ENCODE data around the gene ATP10A.
"Not testable (repeated sequence)": the region's sequence is repeated elsewhere in the genome, so short reads cannot be mapped to it uniquely, and the experiment has no call there.

The ATP10A gene

DNA sequence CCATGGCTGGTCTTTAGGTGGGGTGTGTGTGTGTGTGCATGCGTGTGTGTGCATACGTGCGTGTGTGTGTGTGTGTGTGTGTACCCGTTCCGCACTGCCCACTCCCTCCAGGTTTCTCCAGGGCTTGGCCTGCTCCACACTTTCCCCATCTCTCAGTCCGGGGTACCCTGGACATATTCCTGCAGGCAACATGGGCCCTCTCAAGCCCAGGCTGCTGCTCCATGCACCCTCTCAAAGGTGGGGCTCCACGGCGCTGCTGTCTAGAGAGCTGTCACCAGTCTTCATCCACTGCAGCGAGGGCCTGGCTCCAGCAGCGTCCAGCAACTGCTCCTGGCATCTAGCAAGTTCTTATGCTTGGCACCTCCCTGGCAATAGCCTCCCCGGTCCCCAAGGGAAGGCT lies 86.1 kb downstream of the ATP10A start:
- TF ChIP-seq, protein P1, sequence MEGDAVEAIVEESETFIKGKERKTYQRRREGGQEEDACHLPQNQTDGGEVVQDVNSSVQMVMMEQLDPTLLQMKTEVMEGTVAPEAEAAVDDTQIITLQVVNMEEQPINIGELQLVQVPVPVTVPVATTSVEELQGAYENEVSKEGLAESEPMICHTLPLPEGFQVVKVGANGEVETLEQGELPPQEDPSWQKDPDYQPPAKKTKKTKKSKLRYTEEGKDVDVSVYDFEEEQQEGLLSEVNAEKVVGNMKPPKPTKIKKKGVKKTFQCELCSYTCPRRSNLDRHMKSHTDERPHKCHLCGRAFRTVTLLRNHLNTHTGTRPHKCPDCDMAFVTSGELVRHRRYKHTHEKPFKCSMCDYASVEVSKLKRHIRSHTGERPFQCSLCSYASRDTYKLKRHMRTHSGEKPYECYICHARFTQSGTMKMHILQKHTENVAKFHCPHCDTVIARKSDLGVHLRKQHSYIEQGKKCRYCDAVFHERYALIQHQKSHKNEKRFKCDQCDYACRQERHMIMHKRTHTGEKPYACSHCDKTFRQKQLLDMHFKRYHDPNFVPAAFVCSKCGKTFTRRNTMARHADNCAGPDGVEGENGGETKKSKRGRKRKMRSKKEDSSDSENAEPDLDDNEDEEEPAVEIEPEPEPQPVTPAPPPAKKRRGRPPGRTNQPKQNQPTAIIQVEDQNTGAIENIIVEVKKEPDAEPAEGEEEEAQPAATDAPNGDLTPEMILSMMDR (IDR thresholded peaks at IDR 0.05; ENCODE audit: control insufficient read depth, extremely low read depth, insufficient read depth) = no peak
- DNase-seq (ENCODE audit: low read depth) = no peak
- no peak overlapping the region for H3K4me3 ChIP-seq (ENCODE audit: low read depth, low read length)

DNA sequence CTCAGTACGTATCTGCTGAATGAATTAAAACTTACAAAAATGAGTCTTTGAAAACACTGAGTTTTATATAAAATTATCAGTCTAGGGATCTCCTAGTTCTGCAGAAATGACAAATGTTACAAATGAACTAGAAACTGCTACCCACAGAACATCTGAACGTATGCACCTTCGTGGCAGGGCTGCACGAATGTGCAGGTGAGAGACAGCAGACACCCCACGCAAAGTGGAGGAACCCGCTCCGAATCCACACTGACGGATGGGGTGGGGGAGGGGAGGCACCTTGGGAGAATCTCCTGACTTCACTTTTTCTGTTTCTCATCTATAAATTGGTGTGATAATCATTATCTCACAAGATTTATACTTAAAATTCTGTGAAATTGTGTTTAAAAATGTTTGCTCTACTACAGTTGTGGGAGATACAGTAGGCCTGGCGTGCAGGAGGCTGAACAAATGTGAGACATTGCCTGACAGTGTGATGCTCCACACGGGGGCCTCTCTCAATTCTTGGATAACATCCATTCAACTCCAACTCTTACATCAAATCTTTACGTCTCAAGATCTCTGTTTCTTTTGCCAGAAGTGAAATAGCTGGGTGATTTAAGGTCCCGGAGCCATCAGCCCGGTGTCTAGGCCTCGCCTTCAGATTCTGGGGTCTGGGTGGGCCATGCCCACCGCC lies 86.9 kb downstream of the ATP10A start:
- H3K4me3 ChIP-seq (ENCODE audit: low read depth, low read length) = no peak overlapping the region
- TF ChIP-seq, protein P1 (IDR thresholded peaks at IDR 0.05; ENCODE audit: control insufficient read depth, extremely low read depth, insufficient read depth) = no peak
- no peak for DNase-seq (ENCODE audit: low read depth)

DNA sequence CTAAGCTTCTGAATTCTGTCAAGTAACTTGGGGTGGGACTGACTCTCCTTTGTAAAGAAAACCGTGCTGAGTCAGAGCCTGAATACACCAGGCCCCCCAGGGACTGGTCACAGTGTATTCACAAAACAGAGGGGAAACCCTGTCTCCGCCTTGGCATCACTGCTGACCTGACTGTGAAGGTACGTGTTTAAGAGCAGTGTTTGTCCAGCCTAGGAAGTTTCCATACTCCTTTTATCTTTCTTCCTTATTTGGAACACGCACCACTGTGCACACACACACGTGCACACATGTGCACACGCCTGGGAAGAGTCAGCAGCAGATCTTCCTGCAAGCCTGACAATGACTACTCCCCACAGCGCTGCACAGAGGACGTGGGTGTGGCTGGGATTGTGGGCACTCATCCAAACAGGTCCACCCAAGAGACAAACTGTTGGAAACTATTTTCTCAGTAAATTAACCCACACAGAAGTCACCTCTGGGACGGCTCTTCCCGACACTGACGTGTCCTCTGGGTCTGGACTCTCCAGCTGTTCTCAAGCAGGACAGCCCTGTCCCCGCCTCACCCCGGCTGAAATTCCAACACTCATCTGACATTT lies 87.7 kb downstream of the ATP10A start:
- no peak for DNase-seq (ENCODE audit: low read depth)
- TF ChIP-seq, protein P1 (IDR thresholded peaks at IDR 0.05; ENCODE audit: control insufficient read depth, extremely low read depth, insufficient read depth) = no peak
- no peak overlapping the region for H3K4me3 ChIP-seq (ENCODE audit: low read depth, low read length)

DNA sequence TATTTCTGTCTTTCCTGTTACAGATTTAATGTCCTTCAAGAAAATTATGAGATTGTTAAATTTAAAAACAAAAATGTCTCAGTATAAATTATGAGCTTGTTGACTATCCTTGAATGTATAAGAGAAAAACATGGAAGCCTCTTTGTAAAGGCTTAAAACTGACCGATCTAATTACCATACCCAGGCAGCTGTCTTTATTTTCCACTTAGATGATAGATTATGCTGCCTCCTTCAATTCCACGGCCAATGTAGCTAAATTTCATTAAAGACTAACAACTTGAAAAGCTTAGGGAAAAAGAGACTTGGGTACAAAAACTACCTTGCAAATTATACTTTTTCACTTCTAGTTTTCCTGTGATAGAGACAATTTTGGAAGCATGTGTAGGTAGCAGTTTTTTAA lies 88.3 kb downstream of the ATP10A start:
- DNase-seq (ENCODE audit: low read depth) = no peak
- TF ChIP-seq, protein P1 (IDR thresholded peaks at IDR 0.05; ENCODE audit: control insufficient read depth, extremely low read depth, insufficient read depth) = no peak

DNA sequence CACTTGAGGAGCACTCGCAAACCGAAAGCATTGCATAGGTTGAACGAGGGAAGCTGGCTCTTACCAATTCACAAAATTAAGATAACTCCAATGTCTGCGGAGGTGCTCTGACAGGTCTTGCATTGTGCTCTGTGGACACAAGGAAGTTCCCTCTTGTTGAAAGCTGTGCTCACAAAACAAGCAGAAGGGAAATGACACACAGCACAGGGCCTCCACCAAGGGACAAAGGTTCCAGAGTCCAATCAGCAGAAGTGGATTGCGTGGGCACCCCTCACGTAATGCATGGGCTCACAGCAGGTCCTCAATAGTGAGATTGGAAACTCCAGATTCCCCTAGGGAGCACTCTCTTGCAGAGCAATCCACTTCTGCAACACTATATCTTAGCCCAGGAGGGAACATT lies 89.9 kb downstream of the ATP10A start:
- TF ChIP-seq, protein P1 (IDR thresholded peaks at IDR 0.05; ENCODE audit: control insufficient read depth, extremely low read depth, insufficient read depth) = no peak
- no peak overlapping the region for H3K4me3 ChIP-seq (ENCODE audit: low read depth, low read length)
- DNase-seq (ENCODE audit: low read depth) = no peak

More for the DNA sequence above, 88.3 kb downstream of the ATP10A start:
- H3K4me3 ChIP-seq (ENCODE audit: low read depth, low read length) = no peak overlapping the region

DNA sequence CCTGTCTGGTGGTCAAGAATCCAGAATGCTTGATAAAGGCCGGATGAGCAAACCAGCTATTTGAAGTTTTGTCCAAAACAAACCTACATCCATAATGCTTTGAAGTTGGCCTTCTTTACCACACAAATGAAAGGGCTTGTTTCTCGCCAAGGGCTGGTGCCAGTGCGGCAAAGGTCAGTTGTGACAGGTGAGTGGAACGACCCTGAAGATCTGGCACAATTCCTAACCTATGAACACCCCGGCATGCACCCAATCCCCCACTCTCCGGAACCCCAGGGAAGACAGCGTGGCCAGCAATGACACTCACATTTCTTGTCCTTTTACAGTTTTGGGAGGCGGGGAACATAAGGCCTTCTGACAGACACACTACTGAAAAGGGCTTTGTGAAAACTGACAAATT lies 90.6 kb downstream of the ATP10A start:
- no peak overlapping the region for H3K4me3 ChIP-seq (ENCODE audit: low read depth, low read length)
- TF ChIP-seq, protein P1 (IDR thresholded peaks at IDR 0.05; ENCODE audit: control insufficient read depth, extremely low read depth, insufficient read depth) = no peak
- DNase-seq (ENCODE audit: low read depth) = no peak

DNA sequence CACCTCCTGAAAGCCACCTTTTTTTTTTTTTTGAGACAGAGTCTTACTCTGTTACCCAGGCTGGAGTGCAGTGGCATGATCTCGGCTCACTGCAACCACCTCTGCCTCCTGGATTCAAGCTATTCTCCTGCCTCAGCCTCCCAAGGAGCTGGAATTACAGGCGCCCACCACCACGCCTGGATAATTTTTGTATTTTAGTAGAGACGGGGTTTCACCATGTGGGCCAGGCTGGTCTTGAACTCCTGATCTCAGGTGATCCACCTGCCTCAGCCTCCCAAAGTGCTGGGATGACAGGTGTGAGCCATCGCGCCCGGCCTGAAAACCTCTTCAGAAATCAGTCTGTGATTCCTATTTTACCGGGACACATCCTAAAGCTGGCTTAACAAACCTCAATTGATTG lies 91.4 kb downstream of the ATP10A start:
- DNase-seq (ENCODE audit: low read depth); H3K4me3 ChIP-seq (ENCODE audit: low read depth, low read length): not testable (repeated sequence)

All from LNCaP clone FGC (cell line).